RCC 7860 (cell line): ENCODE results near the gene BRME1.

Experiments used
- DNase-seq: peaks from one replicate; pipeline ENCODE4 v3.0.0-alpha.2; 2015; ENCODE audit warnings: low spot score
- FAIRE-seq: peaks from 2 replicates; lab custom pipeline; 2012; peaks lifted over from hg19 to GRCh38; lab: Jason Lieb, UNC

BRME1 gene

DNA sequence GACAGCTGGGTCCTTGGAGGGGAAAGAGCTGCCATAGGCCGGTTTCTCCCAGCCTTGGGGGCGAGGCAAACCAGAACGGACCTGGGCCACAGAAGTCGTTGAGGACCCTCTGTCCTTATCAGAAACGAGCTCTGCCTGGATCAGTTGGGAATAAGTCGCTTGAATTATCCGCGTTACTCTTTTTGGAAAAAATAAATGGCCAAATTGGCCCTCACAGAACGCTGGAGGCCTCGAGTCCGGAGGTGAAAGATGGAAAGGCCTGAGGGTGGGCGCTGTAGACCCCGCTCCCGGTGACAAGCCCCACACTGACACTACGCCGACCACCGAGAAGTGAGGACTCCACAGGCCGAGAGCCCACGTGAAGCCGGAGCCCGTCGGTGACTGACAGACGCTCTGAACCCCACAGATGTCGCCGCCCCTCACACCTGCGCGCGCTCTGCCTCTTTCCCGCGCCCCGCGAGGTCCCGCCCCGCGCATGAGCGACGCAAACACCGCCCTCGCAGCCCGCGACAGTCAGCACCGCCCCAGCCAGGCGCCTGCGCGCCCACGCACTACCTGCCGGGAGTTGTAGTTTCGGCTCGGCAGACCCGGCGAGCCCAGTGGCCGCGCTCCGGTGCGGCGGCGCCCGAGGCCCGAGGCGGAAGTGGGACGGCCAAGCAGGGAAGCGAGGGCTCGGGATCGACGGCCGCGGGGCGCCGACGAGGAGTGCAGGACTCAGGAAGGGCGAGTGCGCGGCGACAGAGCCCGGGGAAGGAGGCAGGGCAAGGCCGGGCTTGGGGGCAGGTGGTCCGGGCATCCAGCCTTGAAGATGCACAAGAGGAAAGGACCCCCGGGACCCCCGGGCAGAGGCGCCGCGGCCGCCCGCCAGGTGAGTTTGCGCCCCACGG is at the start of gene BRME1, which contains the start of gene CC2D1A:
BRME1 (minus strand) TSS at position 484 of the 887 bp plus-strand sequence. CDS start 1,225 bp downstream, outside the sequence.
CC2D1A (plus strand) TSS at position 568 of the 887 bp plus-strand sequence; CDS start at position 809, 241 bp downstream.
- FAIRE-seq = no peak
- peak; percentile 71 for DNase-seq

DNA sequence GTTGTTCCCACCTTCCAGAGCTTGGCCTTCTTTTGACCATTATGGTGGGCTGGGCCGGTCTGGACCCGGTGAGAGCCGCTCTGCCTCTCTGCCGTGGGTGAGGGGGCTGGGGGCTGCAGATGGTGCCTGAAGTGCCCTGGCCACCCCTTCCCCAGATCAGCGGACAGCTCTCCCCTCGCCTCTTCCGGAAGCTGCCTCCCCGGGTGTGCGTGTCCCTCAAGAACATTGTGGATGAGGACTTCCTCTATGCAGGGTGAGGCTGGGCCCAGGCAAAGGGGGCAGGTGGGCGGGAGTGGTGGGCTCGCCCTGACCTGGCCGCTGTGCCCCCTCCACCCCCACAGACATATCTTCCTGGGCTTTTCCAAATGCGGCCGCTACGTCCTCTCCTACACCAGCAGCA is 48.3 kb upstream of the BRME1 start:
- FAIRE-seq = no peak
- DNase-seq = no peak

- FAIRE-seq = no peak
- DNase-seq = peak; percentile 34
Measured at GRCh38 chr19:13952931-13953531, 47.1 kb upstream of the BRME1 start.

DNA sequence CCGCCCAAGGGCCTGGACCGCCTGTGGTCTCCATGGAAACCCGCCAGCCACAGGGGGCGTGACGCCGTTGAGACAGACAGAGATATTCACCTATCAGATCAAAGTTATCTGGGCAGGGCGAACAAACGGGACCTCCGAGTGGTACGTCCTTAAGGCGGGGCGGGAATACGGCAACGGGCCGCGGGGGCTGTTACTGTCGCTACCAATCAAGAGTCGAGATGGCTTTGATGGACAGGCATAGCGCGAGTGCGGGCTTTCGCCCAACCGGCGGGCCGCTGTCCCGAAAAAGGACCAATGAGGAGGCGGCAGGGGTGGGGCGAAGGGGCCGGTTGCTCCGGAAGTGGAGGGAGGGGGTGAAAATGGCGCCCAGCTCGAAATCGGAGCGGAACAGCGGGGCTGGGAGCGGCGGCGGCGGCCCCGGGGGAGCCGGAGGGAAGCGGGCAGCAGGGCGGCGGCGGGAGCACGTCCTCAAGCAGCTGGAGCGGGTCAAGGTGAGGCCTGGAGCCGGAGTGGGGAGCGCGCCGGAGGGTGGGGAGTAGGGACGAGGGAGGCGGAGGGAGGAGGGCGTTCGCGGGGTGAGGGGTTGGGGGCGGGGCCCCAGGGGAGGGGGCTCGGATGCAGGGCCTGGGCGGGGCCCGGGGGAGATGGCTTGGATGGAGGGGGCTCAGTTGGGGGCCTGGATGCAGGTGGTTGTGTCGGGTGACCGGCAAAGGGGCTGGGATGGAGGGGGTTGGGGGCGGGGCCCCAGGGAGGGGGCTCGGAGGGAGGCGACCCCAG is 46.4 kb upstream of the BRME1 start, which contains the start of gene DCAF15:
DCAF15 (plus strand) TSS at position 356 of the 777 bp plus-strand sequence; CDS start at position 360, 4 bp downstream.
- FAIRE-seq (peak; percentile 90), DNase-seq (peak; percentile 99)

GRCh38 chr19:13951799-13952153 is 45.9 kb upstream of the BRME1 start:
- DNase-seq (no peak), FAIRE-seq (no peak)

DNA sequence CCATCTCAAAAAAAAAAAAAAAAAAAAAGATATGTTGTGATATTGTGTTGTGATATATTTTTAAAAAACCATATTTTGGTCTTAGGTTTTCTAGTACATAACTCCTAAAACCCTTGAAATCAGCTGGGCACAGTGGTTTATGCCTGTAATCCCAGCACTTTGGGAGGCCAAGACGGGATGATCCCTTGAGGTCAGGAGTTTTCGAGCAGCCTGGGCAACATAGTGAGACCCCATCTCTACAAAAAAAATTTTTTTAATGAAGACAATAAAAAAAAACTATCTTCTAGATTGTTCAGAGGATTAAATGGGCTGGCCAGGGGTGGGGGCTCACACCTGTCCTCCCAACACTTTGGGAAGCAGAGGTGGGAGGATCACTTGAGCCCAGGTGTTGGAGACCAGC is 45.1 kb upstream of the BRME1 start:
- FAIRE-seq (no peak), DNase-seq (no peak)

- FAIRE-seq (no peak), DNase-seq (no peak)
Measured at GRCh38 chr19:13946414-13946813, 40.5 kb upstream of the BRME1 start.

- FAIRE-seq = no peak
- no peak for DNase-seq
Measured at GRCh38 chr19:13942023-13942684, 36.2 kb upstream of the BRME1 start.

DNA sequence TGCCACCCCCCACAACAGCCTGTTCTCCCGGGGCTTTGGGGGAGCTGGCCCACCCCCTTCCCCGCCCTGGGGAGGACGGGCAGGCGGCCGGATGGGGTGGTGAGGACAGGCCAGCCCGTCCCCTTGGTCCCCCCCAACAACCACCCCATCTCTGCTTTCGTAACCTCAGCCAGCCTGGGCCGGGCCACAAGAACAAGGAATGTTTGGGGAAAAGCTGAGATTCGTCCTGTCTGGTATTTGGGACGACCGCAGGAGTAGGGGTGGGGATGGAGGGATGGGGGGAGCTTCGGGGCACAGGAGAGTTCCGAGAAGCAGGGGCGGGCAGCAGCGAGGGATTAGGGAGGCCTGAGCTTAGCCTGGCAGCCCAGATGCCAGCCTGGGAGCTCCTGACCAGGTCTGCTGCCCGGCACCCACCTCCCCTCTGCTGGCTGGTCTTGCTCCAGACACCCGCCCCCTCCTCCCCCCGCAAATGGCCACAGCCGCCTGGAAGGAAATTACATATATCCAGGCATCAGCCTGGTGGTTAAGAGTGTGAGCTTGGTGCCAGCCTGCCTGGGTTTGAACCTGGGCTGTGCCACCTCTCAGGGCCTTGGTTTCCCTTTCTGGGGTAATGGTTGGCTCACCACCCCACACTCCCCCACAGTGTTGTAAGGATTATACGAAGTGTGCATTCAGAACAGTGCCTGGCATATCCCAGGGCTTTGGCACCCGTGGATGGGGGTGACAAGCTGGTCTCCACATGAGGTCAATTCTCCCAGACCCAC is 32.6 kb upstream of the BRME1 start, which contains the start of gene PODNL1:
PODNL1 (minus strand) TSS at position 117 of the 764 bp plus-strand sequence. CDS start 236 bp downstream, outside the sequence.
- FAIRE-seq (no peak), DNase-seq (no peak)

DNA sequence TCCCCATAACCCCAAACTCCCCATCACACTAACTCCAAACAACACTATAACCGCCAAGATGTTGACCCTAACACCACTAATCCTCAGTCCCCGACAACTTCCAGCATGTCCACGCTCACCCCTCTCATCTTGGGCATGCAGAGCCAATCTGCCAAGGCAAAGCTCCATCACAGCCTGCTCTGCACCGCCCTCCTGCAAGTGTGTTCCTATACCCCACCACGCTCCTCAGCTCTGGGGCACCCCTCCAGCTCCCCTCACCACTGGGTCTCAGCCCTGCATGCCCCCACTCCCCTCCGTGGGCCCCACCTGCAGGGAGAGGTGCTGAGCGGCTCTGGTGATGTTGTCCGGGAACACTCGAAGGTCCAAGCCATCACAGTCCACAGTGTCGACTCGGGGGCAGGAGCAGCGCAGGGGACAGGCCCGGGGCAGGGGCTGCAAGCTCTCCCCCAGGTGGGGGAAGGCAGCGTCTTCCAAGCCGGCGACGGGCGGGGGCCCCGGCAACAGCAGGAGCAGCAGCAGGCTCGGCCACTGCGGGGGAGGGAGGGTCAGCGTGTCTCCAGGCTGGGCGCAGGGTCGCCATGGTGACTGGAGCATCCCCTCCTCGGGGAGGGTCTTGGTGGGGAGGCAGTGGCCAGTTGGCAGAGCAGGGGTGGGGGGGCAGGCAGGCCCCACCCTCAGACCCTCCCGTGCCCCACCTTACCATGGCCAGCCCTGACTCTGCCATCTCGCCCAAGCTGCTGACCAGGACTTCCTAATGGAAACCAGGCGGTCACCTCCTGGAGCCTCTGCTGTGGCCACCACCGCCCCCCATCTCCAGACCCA is 31.8 kb upstream of the BRME1 start:
- no peak for DNase-seq
- FAIRE-seq = no peak

GRCh38 chr19:13935765-13936510 is 30.0 kb upstream of the BRME1 start:
- FAIRE-seq (no peak), DNase-seq (no peak)

GRCh38 chr19:13934785-13935109 is 28.8 kb upstream of the BRME1 start:
- no peak for FAIRE-seq
- DNase-seq = no peak

DNA sequence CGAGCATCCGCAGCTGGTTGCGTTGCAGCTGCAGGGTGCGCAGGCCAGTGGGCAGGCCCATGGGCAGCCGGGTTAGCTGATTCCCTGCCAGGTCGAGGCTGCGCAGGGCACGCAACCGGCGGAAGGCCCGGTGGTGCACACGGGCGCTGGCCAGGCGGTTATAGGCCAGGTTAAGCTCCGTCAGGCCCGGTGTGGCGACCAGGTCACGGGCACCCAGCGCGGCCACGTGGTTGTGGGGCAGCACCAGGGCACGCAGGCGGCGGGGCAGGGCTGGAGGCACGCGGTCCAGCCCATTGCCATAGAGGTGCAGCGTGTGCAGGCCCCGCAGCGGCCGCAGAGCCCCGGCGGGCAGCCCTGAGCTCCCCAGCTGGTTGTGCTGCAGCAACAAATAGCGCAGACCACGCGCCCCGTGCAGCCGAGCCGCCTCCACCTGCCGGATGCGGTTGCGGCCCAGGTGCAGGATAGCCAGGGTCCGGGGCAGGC is 27.0 kb upstream of the BRME1 start:
- no peak for DNase-seq
- no peak for FAIRE-seq

DNA sequence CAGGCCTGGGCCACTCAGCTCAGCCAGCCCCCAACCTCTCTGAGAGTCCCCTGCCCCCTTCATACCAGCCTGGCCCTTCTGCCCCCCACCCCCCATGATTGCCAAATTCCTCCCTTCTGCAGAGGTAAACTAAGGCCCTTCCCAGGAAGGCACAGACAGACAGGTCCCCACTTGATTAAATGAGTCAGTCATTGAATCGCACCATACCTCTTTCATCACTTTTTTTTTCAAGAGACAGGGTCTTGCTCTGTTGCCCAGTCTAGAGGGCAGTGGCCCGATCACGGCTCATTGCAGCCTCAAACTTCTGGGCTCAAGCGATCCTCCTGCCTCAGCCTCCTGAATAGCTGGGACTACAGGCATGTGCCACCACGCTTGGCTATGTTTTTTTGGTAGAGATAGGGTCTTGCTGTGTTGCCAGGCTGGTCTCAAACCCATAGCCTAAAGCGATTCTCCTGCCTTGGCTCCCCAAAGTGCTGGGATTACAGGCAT is 26.3 kb upstream of the BRME1 start:
- FAIRE-seq = no peak
- DNase-seq = no peak

DNA sequence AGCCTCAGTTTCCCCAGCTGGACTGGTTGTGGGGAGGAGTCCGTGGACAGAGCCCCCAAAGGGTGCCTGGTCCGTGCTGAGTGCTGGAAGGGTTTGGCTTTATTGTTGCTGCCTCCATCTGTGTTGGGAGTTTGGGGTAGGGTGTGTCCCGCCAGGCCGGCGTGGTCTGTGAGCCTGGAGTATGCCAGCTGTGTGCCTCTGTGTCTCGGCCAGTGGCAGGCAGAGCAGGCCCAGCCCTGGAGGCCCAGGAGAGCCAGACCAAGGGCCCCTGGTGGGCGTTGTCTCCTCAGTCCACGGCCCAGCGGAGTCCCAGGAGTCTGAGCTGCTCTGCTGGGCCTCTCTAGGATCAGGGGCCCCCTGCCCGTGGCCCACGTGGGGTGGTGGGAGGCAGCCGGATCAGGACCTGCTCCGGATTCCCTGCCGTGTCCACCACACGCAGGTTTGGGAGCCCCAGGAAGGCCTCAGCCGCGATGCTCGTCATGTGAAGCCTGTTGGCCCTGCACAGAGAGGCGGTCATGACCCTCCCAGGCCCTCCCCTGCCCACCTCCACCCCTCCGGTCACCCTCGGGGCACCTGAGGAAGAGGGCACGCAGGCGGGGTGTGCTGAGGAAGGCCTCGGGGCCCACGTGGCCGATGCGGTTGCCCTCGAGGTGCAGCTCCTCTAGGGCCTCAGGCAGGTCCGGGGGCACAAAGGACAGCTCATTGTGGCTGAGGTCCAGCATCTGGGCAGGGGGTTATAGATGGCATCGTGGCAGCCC is 25.7 kb upstream of the BRME1 start:
- FAIRE-seq = no peak

DNA sequence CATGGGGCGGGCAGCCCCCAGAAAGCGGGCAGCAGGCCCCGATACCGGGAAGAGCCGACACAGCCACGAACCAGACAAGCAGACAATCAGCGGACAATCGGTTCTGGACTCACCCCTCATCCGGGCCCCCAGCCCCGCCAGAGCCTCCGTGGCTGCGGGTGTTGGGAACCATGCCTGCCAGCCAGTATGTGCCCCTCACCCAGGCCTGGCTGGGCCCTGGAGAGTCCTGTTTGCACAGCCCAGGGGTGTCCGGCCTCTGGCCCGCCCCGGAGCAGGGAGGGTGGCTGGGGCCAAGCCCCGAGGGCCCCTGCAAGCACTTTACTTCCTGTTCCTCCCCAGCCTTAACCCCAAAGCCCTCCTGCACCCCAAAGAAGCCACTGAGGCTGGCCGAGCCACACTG is 24.5 kb upstream of the BRME1 start:
- FAIRE-seq = no peak
- DNase-seq = no peak

More for the DNA sequence above, 25.7 kb upstream of the BRME1 start:
- DNase-seq = no peak

DNA sequence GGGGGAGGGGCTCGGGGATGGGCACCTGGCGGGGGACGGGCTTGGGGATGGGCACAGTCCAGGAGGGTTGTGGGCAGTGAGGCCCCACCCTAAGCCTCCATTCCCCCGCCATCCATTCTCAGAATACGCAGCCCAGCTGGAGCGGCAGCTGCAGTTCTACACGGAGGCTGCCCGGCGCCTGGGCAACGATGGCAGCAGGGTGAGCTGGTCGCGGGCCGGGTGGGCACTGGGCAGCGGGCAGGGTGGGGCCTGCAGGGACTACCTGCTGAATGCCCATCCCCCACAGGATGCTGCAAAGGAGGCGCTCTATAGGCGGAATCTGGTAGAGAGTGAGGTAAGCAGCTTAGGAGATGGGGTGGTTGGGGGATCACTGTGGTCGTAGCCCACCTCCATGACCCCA is 24.0 kb upstream of the BRME1 start:
- no peak for FAIRE-seq

More for the DNA sequence above, 24.0 kb upstream of the BRME1 start:
- no peak for DNase-seq
